ENCODE measurements around the gene PLPP4.

DNA sequence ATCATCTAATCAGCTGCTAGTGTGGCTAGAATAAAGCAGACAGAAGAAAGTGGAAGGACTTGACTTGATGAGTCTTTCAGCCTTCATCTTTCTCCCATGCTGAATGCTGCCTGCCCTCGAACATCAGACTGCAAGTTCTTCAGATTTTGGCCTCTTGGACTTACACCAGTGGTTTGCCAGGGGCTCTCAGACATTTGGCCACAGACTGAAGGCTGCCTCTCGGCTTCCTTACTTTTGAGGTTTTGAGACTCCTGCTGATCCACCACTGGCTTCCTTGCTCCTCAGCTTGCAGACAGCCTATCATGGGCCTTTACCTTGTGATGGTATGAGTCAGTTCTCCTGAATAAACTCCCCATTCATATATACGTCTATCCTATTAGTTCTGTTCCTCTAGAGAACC lies 26.0 kb downstream of the PLPP4 start:
- TF ChIP-seq POLR2A (IDR thresholded peaks at IDR 0.05) = no peak
- TF ChIP-seq, protein P1, sequence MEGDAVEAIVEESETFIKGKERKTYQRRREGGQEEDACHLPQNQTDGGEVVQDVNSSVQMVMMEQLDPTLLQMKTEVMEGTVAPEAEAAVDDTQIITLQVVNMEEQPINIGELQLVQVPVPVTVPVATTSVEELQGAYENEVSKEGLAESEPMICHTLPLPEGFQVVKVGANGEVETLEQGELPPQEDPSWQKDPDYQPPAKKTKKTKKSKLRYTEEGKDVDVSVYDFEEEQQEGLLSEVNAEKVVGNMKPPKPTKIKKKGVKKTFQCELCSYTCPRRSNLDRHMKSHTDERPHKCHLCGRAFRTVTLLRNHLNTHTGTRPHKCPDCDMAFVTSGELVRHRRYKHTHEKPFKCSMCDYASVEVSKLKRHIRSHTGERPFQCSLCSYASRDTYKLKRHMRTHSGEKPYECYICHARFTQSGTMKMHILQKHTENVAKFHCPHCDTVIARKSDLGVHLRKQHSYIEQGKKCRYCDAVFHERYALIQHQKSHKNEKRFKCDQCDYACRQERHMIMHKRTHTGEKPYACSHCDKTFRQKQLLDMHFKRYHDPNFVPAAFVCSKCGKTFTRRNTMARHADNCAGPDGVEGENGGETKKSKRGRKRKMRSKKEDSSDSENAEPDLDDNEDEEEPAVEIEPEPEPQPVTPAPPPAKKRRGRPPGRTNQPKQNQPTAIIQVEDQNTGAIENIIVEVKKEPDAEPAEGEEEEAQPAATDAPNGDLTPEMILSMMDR (IDR thresholded peaks at IDR 0.05) = no peak
